Measurements from ENCODE around the gene ZFR.
"Not testable (repeated sequence)": the region's sequence is repeated elsewhere in the genome, so short reads cannot be mapped to it uniquely, and the experiment has no call there.

Gene ZFR

DNA sequence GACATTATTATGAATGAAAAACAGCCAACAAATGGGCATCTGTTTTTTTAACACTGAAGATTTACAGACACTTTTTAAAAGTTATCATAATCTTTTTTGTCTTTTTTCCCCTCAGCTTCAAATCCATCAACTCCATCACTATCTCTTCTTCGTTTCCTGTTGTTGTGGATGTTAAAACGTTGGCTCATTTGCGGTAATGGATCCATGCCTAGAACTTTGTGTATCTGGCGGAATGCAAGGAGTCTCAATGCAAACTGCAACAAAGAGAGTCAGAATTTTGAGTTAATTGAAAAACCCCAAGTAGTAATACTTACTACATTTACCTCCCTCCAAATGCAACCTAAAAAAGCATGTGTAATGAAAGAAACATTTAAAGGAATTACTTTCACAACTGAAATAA is 88.9 kb downstream of the ZFR start:
- DNase-seq: no peak

DNA sequence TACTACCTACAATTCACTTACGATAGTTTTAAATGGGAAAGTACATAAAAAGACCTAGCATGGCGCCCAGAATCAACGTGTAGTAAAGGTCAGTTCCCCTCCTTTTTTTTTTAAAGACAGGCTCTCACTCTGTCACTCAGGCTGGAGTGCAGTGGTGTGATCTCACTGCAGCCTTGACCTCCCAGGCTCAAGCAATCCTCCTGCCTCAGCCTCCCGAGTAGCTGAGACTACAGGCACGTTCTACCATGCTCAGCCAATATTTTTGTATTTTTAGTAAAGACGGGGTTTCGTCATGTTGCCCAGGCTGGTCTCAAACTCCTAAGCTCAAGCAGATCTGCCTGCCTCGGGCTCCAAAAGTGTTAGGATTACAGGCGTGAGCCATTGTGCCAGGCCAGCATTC is 91.1 kb downstream of the ZFR start:
- no peak for DNase-seq

DNA sequence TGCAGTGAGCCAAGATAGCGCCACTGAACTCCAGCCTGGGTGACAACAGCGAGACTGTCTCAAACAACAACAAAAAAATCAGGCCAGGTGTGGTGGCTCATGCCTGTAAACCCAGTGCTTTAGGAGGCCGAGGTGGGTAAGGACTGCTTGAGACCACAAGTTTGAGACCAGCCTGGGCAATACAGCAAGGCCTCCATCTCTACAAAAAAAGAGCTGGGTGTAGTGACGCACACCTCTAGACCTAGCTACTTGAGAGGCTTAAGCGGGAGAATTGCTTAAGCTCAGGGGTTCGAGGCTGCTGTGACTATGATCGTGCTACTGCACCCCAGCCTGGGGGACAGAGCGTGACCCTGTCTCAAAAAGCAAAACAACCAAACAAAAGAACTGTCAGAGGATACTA is 91.9 kb downstream of the ZFR start:
- no peak for DNase-seq

GRCh38 chr5:32346869-32347268 is 97.7 kb downstream of the ZFR start:
- no peak for DNase-seq

DNA sequence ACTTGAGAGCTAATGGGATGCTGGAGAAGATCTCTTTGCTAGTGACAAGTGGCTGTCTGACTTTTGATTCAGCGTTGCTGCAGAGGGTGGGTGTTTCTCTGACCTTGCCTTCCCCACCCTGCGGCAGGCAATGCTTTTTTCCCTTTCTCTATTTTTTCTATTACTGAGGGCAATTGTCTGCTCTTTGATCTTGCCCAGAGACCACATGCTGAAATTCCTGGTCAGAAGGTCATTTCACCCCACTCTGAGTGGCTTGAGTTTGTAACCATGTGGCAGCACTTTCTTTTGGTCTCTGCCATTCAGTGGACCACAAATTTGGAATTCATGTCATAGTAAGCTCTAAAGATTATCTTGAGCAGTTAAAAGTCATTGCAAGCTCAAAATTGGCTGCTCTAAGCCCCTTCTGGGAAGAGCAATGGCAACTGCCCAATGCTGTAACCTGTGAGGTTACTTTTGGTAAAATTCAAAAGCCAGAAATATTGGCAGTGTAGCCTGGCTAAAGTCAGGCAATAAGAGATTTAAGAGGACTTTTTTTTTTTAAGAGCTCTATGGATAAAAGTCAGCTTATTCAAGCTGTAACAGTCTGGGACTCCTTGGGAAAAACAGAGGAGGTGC is 101.4 kb downstream of the ZFR start:
- no peak for DNase-seq

GRCh38 chr5:32342656-32343055 is 101.9 kb downstream of the ZFR start:
- no peak for DNase-seq

DNA sequence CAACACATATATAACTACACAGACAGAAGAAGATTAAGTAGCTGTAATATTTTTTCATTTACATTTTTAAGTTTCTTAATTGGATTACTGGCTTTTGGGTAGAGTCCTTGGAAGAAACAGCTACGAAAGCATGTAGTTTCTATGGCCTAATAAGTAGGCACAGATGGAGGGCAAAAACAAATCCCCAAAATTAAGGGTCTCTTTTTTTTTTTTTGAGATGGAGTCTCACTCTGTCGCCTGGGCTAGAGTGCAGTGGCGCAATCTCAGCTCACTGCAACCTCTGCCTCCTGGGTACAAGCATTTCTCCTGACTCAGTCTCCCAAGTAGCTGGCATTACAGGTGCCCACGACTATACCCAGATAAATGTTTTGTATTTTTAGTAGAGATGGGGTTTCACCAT is 104.7 kb downstream of the ZFR start:
- no peak for DNase-seq

GRCh38 chr5:32339198-32339597 is 105.3 kb downstream of the ZFR start:
- no peak for DNase-seq

DNA sequence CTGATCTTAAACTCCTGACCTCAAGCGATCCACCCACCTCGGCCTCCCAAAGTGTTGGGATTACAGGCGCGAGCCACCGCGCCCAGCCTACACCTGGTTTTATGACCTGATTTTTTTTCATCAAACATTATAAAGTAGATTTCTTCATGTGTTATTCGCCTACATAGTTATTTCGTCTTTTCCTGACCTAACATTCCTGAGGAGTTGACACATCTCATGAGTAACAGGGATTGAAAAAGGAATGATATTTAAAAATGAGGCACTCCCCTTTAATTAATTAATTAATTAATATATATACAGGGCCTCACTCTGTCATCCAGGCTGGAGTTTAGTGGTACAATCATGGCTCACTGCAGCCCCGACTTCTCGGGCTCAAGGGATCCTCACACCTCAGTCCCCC is 111.6 kb downstream of the ZFR start:
- no peak for DNase-seq

DNA sequence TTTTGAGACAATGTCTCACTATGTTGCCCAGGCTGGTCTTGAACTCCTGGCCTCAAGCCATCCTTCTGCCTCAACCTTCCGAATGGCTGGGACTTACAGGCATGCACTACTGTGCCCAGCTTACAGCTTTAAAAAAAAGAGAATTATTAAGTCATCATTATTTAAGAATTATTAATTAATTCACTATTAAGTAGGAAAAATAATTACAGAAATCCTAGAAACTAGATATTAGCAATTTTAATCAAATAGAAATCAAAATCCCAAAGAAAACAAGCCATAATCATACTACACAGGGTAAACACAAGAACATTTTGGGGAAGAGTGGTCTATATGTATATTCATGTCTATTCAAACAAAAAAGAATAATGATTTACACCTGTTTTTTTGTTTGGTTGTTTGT is 112.2 kb downstream of the ZFR start:
- DNase-seq: no peak

GRCh38 chr5:32331935-32332274 is 112.6 kb downstream of the ZFR start:
- DNase-seq: no peak

DNA sequence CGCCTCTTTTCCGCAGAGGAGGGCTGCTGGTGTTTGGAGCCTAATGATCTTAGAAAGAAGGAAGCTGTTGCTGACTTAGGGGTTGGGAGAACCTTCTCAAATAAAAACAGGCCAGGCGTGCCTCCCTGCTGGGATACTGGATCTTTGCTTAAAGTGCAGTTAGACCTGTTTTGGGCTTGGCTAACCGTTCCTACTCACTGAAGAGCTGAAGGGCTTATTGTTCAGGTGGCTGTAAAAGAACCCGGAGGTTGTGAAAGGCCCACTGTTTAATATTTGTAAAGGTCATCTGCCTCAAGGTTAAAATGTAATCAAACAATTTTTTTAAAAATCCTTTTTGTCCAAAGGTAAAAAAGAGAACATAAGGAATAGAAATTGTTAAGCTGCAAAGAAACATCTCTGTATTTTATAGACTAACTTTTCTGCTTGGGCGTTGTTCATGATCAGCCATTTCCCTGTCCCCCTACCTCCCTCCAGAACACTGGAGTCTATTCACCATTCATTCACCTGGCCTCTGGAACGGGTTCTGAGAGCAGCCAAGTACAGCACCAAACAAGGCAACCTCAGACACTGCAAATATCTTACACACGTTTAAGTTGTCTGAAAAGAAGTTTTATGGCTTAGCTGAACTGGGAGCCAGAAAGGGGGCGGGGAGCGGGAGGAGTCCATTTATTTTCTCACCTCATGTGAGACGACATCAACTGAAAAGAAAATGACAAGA is 113.2 kb downstream of the ZFR start:
- no peak for DNase-seq

DNA sequence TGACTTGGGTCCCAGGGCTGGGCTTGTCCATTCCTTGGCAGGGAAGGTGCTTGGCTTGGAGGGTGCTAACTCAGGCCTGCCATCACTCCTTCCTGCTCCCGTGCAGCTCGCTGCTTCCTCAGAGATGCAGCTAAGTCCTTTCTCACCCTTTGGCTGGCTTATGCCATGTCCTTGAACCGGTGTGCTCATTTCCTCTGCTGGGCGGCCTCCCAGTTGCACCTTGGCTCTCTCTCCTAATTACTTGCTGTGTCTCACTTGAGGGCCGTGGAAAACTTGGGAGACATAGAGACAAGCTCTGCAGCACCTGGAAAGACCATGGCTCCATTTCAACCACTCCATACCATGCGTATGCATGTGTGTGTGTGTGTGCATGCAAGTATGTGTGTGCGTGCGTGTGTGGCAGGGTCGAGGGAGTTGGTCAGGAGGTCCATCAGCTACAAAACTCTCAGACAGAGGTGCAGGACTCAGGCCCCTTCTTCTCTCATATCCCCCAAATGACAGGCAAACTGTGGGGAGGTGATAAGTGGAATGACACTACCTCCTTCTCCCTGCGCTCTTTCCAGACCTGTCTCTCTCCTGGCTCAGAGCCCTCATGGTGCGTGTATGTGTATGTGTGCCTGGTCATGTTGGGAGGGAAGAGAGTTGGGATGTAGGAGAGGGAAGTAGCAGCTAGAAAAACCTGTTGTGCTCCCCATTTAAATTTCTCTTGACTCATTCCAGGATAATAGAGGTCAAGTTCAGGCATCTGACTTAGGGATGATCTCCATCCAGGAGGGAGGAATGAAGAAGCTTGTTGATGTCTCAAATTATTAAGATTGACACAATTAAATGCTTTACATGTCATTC is 114.2 kb downstream of the ZFR start:
- no peak for DNase-seq

DNA sequence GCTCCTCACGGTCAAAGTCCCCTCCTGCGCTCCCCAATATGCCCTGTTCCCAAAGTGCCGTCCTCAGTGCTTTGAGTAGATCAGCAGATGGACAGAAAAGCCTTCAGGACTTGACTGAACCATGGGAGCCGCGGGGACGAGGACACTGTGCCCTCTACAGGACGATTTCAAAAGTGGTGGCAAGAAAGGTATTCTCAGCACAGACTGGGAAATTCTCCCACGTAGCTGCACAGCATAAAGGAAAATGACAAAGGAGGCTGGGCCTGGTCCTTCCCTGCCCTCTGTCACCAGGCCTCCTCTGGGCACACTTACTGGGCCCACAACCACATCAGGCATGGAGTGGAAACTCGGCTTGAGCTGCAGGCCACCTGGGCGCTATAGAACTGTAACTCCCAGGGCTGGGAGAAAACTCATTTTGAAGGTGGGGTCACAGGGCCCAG is 115.1 kb downstream of the ZFR start:
- peak in 1 of 2 experiments; percentile 28 for DNase-seq

GRCh38 chr5:32326216-32326772 is 118.2 kb downstream of the ZFR start:
- DNase-seq: no peak

GRCh38 chr5:32325616-32326015 is 118.9 kb downstream of the ZFR start:
- DNase-seq: no peak

GRCh38 chr5:32325062-32325461 is 119.5 kb downstream of the ZFR start:
- DNase-seq: no peak

GRCh38 chr5:32323741-32324140 is 120.8 kb downstream of the ZFR start:
- no peak for DNase-seq

- DNase-seq: no peak
Measured at GRCh38 chr5:32322882-32323281, 121.7 kb downstream of the ZFR start.

DNA sequence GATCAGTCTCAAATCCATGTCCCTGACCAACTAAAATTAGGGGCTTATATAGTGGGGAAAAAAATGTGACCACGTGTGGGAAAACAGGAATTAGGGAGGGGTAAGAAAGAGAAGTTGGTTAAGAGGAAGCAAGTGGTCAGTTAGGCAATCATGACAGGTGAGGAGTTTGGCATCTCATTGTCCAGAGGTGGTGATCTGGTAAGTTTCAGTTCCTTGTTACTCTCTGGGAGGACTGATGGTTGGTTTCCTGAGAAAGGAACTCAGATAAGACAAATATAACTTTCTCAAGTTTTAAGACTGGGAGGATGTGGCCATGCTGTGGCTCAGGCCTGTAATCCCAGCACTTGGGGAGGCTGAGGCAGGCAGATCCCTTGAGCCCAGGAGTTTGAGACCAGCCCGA is 122.8 kb downstream of the ZFR start:
- DNase-seq: not testable (repeated sequence)

GRCh38 chr5:32320576-32320975 is 124.0 kb downstream of the ZFR start:
- no peak for DNase-seq

DNA sequence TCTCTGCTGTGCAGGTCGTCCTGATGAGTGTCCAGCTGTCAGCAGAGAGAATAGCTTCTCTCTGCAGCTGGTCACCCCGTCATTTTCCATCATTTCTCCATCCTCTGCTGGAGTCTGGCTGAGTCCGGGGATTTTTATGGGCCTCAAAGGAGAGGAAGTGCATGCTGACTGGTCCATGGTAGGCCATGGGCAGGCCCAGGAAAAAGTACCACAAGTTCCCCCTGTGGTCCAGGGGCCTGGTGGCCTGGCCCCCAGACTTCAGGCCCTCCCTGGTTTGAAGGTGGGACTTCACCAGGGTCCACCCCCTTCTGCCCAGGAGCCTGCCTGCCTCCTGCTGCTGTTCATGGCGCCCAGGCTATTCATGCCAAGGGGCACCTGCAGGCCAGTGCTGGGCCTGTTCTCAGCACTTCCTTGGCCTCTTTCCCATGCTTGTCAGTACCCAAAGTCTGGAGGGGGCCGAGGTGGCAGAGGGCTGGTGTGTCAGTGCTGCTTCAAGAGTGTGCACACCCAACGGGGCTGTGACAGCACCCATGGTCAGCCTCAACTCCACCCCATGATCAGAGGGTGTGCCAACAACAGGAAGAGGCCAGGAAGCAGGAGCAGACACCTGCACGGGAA is 124.5 kb downstream of the ZFR start:
- no peak for DNase-seq

GRCh38 chr5:32319392-32319791 is 125.1 kb downstream of the ZFR start:
- no peak for DNase-seq

All from NCI-H187 (cell line).